Duodenal mucosa (tissue), 2 donors: ENCODE measurements around the gene PRM3.

Experiments
- H3K27ac ChIP-seq: one replicate; pipeline ENCODE4 v1.7.0; 2013; ENCODE audit warnings: low read depth, low read length
- H3K27me3 ChIP-seq, 2 donors: one replicate each; pipeline ENCODE4 v1.7.0; 2013; ENCODE audit warnings: low read length in 2 of 2, control low read depth in 1 of 2; ENCODE audit not compliant: insufficient read depth in 2 of 2, control insufficient read depth in 1 of 2
- H3K36me3 ChIP-seq, 2 donors: one replicate each; pipeline ENCODE4 v1.7.0; 2013; ENCODE audit warnings: low read length in 2 of 2, control low read depth in 1 of 2; ENCODE audit not compliant: insufficient read depth in 2 of 2, control insufficient read depth in 1 of 2
- H3K4me1 ChIP-seq, 2 donors: one replicate each; pipeline ENCODE4 v1.7.0; 2013; ENCODE audit warnings: low read length in 2 of 2, control low read depth in 1 of 2; ENCODE audit not compliant: insufficient read depth in 2 of 2, control insufficient read depth in 1 of 2
- H3K4me3 ChIP-seq, 2 donors: one replicate each; pipeline ENCODE4 v1.7.0; 2013; ENCODE audit warnings: low read length in 2 of 2, low read depth in 1 of 2
- H3K9ac ChIP-seq, 2 donors: one replicate each; pipeline ENCODE4 v1.7.0; 2013; ENCODE audit warnings: low read length in 2 of 2, low read depth in 1 of 2
- H3K9me3 ChIP-seq, 2 donors: one replicate each; pipeline ENCODE4 v1.7.0; 2013; ENCODE audit warnings: low read length in 2 of 2, control low read depth in 1 of 2; ENCODE audit not compliant: control insufficient read depth in 1 of 2

The PRM3 gene, protein sequence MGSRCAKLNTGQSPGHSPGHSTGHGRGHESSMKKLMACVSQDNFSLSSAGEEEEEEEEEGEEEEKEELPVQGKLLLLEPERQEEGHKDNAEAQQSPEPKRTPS

DNA sequence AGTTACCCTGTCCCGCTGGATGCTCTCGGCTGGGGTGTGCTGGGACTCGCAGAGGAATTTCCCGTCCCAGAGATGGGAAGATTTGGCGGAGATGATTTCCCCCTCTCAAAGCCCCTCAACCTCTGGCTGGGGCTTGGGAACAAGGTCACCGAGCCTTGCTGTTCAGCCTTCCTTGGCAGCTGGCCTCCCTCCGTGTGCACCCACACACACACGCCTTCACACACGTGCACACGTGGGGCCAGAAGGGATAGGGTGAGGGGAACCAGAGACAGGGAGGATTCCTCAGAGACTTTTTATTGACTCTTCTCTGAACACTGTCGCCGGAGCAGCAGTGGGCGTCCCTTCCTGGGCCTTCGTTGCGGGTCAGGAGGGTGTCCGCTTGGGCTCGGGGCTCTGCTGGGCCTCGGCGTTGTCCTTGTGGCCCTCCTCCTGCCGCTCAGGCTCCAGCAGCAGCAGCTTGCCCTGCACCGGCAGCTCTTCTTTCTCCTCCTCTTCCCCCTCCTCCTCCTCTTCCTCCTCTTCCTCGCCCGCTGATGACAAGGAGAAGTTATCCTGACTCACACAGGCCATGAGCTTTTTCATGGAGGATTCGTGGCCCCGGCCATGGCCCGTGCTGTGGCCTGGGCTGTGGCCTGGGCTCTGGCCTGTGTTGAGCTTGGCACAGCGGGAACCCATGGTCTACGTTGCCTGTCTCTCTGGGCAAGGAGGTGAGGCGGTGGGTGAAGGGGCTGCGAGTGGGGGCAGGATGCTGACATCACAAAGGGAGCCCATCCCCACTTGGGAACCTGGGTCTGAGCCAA lies at the start of gene PRM3:
Gene PRM3, minus strand, starts transcription at position 709 of the 800 bp plus-strand sequence. Its CDS starts 34 bp downstream, at position 675.
- no peaks in the 10 kb centered on the region for H3K9me3 ChIP-seq
- H3K9ac ChIP-seq: no peak within 1 kb of the TSS
- H3K4me1 ChIP-seq: no peaks in the 10 kb centered on the region
- no peak within 1 kb of the TSS for H3K27ac ChIP-seq
- no peaks in the 10 kb centered on the region for H3K27me3 ChIP-seq
- H3K36me3 ChIP-seq: no peaks in the 10 kb centered on the region
- no peak within 1 kb of the TSS for H3K4me3 ChIP-seq

DNA sequence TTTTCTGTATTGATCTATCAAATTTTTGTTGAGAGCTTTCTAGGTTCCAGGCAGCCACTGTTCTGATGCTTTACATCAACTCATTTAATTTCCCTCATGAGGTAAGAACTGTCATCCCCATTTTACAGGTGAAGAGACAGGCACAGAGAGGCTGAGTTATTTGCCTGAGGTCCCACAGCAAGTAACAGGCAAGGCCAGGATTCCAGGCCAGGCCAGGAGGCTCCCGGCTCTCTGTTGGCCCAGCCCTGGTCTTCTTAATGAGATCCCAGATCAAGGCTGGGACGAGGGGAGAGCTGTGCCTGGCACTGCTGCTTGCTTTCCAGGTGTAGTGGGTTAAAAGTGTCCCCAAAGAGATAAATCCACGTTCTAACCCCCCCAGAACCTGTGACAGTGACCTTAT lies 49.4 kb upstream of the PRM3 start:
- H3K4me3 ChIP-seq: no peak overlapping the region

DNA sequence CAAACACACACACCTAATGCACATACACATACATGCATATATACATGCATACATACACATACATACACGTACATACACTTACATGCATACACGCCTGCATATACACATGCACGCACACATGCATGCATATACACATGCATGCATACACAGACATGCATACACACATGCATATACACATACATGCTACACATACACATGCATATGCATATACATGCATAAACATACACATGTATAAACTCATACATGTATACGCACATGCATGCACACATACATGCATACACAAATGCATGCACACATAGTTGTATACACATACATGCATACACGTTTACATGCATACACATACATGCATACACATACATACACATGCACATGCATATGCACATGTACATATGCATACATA lies 48.2 kb upstream of the PRM3 start:
- H3K27ac ChIP-seq: no peak overlapping the region
- no peaks in the 10 kb centered on the region for H3K36me3 ChIP-seq
- no peak overlapping the region for H3K4me3 ChIP-seq
- peaks cover 0 to 12% of the 10 kb centered on the region in 2 donors for H3K4me1 ChIP-seq
- no peaks in the 10 kb centered on the region for H3K27me3 ChIP-seq
- H3K9me3 ChIP-seq: no peaks in the 10 kb centered on the region
- H3K9ac ChIP-seq: no peak overlapping the region

More for the DNA sequence above, 49.4 kb upstream of the PRM3 start:
- Histone ChIP-seq H3K9me3 (no peaks in the 10 kb centered on the region), H3K27ac (no peak overlapping the region), H3K9ac (no peak overlapping the region), H3K4me1 (peaks cover 2 to 19% of the 10 kb centered on the region in 2 donors), H3K36me3 (no peaks in the 10 kb centered on the region), H3K27me3 (no peaks in the 10 kb centered on the region)

DNA sequence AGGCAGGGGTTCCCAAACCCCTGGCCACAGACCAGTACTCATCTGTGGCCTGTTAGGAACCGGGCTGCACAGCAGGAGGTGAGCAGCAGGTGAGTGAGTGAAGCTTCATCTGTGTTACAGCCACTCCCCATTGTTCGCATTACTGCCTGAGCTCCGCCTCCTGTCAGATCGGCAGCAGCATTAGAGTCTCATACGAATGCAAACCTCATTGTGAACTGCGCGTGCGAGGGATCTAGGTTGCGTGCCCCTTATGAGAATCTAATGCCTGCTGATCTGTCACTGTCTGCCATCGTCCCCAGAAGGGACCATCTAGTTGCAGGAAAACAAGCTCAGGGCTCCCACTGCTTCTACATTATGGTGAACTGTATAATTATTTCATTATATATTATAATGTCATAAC lies 46.7 kb upstream of the PRM3 start:
- Histone ChIP-seq H3K36me3 (no peaks in the 10 kb centered on the region), H3K9me3 (no peaks in the 10 kb centered on the region), H3K27ac (no peak overlapping the region), H3K4me3 (no peak overlapping the region), H3K9ac (no peak overlapping the region), H3K4me1 (peaks cover 0 to 2% of the 10 kb centered on the region in 2 donors), H3K27me3 (no peaks in the 10 kb centered on the region)

DNA sequence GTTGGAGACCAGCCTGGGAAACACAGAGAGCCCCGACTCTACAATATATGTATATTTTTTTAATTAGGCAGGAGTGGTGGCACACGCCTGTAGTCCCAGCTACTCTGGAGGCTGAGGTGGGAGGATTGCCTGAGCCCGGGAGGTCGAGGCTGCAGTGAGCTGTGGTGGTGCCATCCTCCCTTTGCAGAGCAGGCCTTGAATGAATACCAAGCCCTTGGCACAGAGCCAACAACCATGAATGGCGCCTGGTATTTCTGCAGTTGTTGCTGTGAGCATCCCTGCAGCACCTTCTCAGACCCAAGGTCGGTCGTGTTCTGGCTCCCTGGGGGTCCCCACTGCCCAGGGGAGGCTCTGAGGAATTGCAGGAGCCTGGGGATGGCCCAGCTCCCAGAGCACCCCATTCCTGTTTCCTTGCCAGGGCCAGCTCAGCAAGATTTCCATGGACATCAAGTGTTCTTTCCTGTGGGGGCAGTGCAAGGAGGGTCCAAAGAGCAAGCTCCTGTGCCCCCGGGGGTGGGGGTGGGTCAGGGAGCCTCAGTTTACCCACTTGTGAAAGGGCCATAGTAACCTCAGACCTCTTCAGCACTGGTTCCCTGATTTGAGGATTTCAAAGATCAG lies 46.2 kb upstream of the PRM3 start:
- H3K36me3 ChIP-seq: no peaks in the 10 kb centered on the region
- no peaks in the 10 kb centered on the region for H3K9me3 ChIP-seq
- H3K4me3 ChIP-seq: no peak overlapping the region
- no peaks in the 10 kb centered on the region for H3K4me1 ChIP-seq
- no peaks in the 10 kb centered on the region for H3K27me3 ChIP-seq
- H3K27ac ChIP-seq: no peak overlapping the region
- no peak overlapping the region for H3K9ac ChIP-seq

DNA sequence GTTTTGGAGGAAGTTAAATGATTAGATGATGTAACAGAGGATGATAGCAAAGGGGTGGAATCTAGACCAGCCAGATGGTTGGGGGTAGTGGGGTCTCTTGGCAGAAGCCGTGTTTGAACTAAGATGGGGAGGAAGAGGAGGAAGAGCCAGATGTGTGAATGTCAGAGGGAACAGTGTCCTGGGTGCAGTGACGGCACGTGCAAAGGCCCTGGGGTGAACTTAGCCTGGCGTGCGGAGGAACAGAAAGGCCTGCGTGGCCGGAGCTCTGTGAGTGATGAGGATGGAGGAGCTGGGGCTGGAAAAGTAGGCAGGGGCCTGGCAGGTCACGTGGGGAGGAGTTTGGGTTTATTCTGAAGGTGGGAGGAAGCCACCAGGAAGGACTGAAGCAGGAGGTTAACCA lies 45.4 kb upstream of the PRM3 start:
- H3K4me3 ChIP-seq: no peak overlapping the region
- no peaks in the 10 kb centered on the region for H3K9me3 ChIP-seq
- H3K27me3 ChIP-seq: no peaks in the 10 kb centered on the region
- H3K4me1 ChIP-seq: no peaks in the 10 kb centered on the region
- no peaks in the 10 kb centered on the region for H3K36me3 ChIP-seq
- no peak overlapping the region for H3K9ac ChIP-seq
- H3K27ac ChIP-seq: no peak overlapping the region

DNA sequence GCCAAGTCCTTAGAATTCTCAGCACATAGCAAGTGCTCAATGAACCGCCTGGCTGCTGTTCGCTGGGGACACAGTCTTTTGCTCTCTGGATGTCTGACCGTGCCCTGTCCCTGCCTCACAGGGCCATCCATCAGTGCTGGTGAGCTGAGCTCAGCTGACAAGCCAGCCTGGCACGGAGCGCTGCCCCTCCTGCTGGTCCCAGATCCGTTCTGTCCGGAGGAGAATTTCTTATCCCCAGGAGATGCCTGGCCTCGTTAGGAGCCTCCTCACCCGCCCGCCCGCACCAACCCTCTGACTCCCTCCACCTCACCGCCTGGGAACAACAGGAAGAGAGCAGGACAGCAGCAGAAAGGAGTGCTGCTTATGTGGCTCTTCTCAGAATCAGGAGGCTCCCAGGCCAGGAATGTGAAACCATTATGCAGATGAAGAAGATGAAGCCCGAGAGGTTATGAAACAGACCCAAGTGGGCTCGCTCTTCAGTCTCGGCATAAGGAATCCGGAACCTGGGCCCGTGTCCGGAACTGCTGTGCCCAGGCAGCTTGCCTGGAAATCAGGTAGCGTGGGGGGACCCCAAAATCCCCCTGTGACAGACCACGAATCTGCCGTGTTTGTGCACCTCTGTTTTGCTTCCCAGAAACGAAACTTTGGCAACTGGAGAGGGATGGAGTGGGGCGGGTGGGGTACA lies 43.0 kb upstream of the PRM3 start:
- Histone ChIP-seq H3K27ac (no peak overlapping the region), H3K9ac (no peak overlapping the region), H3K9me3 (no peaks in the 10 kb centered on the region), H3K36me3 (no peaks in the 10 kb centered on the region), H3K4me1 (peaks cover 11 to 14% of the 10 kb centered on the region in 2 donors), H3K27me3 (no peaks in the 10 kb centered on the region), H3K4me3 (no peak overlapping the region)

DNA sequence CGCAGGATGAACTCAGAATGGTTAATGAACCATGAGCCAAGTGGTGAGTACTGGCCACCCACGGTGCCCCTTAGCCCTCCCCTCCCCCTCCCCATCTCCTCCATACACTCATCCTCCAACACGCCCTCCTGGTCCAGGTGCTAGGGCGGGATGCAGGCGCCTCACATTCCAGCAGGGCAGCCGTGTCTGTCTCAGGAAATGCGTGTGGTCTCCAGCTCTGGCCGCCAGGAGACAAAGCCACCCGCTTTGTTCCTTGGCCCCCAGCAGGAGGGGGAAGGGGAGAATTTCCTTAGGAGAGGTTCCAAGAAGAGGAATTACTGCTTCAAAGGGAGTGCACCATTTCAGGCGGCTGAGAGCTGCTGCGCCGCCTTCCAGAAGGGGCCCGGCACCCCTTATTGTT lies 42.1 kb upstream of the PRM3 start:
- Histone ChIP-seq H3K4me3 (no peak overlapping the region), H3K4me1 (peaks cover 11 to 14% of the 10 kb centered on the region in 2 donors), H3K36me3 (no peaks in the 10 kb centered on the region), H3K9me3 (no peaks in the 10 kb centered on the region), H3K9ac (no peak overlapping the region), H3K27me3 (no peaks in the 10 kb centered on the region), H3K27ac (no peak overlapping the region)

DNA sequence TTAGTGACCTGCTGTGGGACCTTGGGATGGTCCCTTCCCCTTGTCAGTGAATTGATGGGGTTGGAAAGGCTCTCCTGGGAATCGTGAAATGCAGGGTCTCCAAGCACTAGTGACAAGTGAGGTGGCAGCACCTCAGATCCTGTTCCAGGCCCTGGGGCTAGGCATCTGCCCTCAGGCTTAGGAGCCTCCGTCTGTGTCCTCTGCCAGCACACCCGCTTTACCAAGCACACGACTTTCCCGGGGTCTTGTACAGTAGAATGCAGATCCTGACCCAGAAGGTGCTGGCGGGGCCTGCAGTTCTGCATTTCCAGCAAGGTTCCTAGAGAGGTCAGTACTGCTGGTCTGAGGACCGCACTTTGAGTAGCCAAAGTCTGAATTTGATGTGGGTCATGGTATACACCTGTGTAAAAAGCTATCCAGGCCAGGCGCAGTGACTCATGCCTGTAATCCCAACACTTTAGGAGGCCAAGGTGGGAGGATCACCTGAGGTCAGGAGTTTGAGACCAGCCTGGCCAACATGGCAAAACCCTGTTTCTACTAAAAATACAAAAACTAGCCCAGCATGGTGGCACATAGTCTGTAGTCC lies 41.0 kb upstream of the PRM3 start:
- Histone ChIP-seq H3K4me1 (peaks cover 14 to 17% of the 10 kb centered on the region in 2 donors), H3K36me3 (no peaks in the 10 kb centered on the region), H3K27ac (no peak overlapping the region), H3K27me3 (no peaks in the 10 kb centered on the region), H3K9me3 (no peaks in the 10 kb centered on the region), H3K4me3 (no peak overlapping the region), H3K9ac (no peak overlapping the region)
